LNCaP clone FGC (cell line): ENCODE data around the gene NCBP3.
"Not testable (repeated sequence)": the region's sequence is repeated elsewhere in the genome, so short reads cannot be mapped to it uniquely, and the experiment has no call there.

Source experiments
- DNase-seq: peaks from one replicate; pipeline ENCODE4 v3.0.0-alpha.2; 2011; ENCODE audit warnings: low read depth
- H3K4me3 ChIP-seq: 2 replicates; pipeline ENCODE4 v1.5.1; 2011; ENCODE audit warnings: mild to moderate bottlenecking, low read depth, low read length, control low read depth
- TF ChIP-seq, protein P1 (sequence below): IDR thresholded peaks from 2 replicates; pipeline ENCODE4 v1.5.1; 2012; ENCODE audit warnings: mild to moderate bottlenecking; ENCODE audit not compliant: control insufficient read depth, insufficient read depth; ENCODE audit errors: extremely low read depth

Gene NCBP3

DNA sequence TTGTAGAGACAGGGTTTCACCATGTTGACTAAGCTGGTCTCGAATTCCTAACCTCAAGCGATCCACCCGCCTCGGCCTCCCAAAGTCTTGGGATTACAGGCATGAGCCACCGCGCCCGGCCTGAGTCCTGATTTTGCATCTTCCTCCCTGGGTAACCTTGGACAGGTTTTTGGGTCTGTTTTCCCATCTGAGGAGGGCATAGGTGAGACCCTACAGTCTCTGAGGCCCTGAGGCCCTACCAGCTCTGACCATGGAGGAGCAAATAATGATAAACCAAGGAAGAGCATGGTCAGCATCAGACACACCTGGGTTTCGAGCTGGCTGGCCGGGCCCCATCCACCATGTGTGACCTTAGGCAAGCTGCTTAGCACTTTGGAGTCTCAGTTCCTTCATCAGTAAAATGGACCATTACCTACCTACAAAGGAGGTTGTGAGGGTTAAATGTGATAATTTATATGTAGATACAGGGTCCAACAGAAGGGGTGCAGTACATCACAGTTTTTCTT is 1.2 kb upstream of the NCBP3 start:
- DNase-seq, result no peak
- H3K4me3 ChIP-seq, result no peak overlapping the region
- TF ChIP-seq, protein P1, sequence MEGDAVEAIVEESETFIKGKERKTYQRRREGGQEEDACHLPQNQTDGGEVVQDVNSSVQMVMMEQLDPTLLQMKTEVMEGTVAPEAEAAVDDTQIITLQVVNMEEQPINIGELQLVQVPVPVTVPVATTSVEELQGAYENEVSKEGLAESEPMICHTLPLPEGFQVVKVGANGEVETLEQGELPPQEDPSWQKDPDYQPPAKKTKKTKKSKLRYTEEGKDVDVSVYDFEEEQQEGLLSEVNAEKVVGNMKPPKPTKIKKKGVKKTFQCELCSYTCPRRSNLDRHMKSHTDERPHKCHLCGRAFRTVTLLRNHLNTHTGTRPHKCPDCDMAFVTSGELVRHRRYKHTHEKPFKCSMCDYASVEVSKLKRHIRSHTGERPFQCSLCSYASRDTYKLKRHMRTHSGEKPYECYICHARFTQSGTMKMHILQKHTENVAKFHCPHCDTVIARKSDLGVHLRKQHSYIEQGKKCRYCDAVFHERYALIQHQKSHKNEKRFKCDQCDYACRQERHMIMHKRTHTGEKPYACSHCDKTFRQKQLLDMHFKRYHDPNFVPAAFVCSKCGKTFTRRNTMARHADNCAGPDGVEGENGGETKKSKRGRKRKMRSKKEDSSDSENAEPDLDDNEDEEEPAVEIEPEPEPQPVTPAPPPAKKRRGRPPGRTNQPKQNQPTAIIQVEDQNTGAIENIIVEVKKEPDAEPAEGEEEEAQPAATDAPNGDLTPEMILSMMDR, result no peak

DNA sequence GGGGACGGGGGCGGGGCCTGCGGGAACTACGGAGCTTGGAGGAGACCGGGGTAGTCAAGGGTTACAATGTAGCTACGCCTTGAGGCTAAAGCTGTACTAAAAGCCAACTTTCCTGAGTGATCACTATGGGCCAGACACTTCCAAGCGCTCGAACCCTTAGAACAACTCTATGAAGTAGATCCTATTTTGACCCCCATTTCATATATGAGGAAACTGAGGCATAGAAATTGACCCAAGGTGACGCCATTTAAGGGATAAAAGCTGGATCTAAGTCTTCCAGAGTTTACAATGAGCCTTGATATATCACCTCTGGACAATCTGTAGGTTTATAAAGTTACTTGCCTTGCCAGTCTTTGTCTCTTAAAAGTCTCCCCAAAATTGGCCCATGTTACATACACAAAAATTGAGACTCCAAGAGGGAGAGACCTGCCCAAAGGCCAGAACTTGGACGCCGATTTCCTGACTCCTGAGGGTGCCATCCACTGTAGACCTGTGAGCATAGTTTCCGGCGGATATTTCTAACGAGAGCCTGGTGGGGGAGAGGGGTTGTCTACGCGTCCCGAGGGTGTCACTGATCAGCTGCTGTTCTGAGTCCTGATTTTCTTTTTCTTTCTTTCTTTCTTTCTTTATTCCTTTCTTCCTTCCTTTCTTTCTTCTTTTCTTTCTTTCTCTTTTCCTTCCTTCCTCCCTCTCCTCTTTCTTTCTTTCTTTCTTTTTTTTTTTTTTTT is 555 bp upstream of the NCBP3 start:
- no peak for DNase-seq
- peak overlapping the region; percentile 93; the same call in 1 of the 2 replicates for H3K4me3 ChIP-seq
- TF ChIP-seq, protein P1, result no peak

DNA sequence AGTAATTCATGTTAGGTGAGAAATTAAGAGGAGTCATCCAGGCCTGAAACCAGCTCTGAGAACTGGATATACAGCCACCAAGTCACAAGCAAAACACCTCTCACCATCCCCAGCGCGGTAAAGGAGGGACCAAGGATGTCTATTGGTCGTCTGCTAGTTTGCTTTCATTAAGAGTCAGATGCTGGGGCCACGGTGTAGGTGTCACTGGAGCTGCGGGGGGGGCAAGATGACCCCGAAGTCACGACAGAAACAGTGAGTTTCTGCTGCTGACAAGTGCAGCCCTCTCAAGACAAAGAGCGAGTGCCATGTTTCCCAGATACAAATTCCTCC is 790 bp downstream of the NCBP3 start:
- H3K4me3 ChIP-seq, result peak overlapping the region; percentile 93
- DNase-seq, result no peak
- TF ChIP-seq, protein P1, result no peak

DNA sequence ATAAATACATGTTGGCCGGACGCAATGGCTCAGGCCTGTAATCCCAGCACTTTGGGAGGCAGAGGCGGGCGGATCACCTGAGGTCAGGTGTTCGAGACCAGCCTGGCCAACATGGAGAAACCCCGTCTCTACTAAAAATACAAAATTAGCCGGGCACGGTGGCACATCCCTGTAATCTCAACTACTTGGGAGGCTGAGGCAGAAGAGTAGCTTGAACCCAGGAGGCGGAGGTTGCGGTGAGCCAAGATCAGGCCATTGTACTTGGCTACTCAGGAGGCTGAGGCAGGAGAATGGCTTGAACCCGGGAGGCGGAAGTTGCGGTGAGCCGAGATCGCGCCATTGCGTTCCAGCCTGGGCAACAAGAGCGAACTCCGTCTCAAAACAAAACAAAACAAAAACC is 1.5 kb downstream of the NCBP3 start:
- DNase-seq, result not testable (repeated sequence)
- peak overlapping the region; percentile 93 for H3K4me3 ChIP-seq

DNA sequence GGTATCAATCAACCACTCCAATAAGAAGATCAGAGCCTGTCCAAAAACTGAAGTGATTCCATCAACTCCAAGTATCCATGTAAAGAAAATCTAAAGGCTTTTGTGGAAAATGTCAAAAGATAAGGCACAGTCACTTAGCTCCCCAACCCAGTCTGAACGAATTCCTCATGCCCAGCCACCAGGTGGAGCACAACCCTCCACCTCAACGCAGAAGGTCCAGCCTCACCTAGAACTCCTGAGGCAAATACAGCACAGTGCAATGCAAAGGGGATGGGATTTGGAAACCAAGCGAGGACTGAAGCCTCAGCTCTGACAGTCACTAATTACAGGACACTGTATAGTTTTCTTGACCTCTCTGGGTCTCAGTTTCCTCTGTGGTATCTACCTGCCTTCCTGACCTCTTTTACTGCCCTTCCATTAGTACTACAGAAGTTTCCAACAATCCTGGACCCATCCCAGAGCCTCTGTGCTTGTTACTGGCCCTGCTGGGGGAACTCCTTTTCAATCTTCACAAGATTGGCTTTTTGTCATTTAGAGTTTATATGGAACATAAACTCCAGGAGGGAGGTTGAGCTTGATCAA is 2.0 kb downstream of the NCBP3 start:
- TF ChIP-seq, protein P1, result peak; percentile 85
- no peak overlapping the region for H3K4me3 ChIP-seq
- DNase-seq, result no peak

DNA sequence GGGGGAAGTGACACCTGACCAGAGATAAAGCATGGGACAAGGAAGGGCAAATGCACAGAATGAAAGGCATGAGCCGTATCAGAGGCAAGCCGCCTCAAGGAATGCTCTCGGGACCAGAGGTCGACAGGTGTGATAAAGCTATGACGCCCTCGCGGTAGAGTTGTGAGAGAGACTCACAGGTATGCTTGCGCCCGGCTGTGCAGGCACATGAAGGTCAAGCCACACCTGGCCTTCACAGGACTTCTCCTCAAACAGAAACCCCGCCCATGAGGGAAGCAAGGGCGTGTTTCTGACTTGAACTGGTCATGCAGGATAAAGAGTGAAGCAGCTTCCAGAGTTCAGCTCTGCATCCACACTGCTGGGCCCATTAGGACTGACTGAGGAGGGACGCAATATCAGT is 7.8 kb downstream of the NCBP3 start:
- TF ChIP-seq, protein P1, result no peak
- peak; percentile 55 for DNase-seq
- no peak overlapping the region for H3K4me3 ChIP-seq

DNA sequence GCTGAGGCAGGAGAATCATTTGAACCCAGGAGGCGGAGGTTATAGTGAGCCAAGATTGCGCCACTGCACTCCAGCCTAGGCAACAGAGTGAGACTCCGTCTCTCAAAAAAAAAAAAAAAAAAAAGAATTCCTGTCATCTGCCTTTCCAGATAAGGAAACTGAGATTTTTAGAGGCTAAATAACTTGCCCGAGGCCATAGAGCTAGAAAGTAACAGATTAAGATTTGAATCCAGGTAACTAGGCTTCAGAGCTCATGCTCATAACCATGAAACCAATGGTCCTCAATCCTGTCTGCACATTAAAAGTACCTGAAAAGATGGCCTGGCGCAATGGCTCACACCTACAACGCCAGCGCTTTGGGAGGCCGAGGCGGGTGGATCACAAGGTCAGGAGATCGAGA is 9.5 kb downstream of the NCBP3 start:
- TF ChIP-seq, protein P1, result no peak
- DNase-seq, result no peak
- H3K4me3 ChIP-seq, result no peak overlapping the region
